ENCODE data around the gene NRIP1.

DNA sequence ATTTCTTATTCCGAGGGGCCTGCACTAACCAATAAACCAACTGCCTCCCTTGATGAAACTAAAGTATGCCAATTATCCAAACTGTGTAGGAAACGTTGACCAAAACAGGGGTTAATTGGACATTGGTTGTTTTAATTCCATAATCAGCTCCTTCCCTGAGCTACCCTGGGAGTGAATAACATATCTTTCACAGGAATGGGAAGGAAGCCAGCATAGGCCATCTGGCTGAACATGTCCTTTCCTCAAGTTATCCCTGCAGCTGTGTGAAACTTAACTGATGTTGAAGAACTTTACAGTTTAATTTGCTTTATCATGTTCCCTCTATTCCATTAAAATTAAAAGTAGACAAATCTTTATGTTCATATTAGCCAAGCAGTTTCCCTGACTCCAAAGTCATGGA is 75.4 kb downstream of the NRIP1 start:
- TF ChIP-seq, protein P1, sequence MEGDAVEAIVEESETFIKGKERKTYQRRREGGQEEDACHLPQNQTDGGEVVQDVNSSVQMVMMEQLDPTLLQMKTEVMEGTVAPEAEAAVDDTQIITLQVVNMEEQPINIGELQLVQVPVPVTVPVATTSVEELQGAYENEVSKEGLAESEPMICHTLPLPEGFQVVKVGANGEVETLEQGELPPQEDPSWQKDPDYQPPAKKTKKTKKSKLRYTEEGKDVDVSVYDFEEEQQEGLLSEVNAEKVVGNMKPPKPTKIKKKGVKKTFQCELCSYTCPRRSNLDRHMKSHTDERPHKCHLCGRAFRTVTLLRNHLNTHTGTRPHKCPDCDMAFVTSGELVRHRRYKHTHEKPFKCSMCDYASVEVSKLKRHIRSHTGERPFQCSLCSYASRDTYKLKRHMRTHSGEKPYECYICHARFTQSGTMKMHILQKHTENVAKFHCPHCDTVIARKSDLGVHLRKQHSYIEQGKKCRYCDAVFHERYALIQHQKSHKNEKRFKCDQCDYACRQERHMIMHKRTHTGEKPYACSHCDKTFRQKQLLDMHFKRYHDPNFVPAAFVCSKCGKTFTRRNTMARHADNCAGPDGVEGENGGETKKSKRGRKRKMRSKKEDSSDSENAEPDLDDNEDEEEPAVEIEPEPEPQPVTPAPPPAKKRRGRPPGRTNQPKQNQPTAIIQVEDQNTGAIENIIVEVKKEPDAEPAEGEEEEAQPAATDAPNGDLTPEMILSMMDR (IDR thresholded peaks at IDR 0.05; ENCODE audit: low read depth, low read length) = no peak
- TF ChIP-seq EZH2phosphoT487 (IDR thresholded peaks at IDR 0.05; ENCODE audit: low read depth) = no peak
